Activated naive CD4-positive, alpha-beta T cell treated with anti-CD3 and anti-CD28 coated beads, Interleukin-2, amount 50 U/mL, for 24 hours (primary cell): ENCODE results near the gene CCDC180.

Source experiments
- H3K27ac Mint-ChIP-seq: one replicate; pipeline ENCODE4 v1.8.0; 2021; ENCODE audit warnings: mild to moderate bottlenecking, mixed read lengths
- H3K27me3 Mint-ChIP-seq: one replicate; pipeline ENCODE4 v1.8.0; 2021; ENCODE audit warnings: mixed read lengths
- H3K36me3 Mint-ChIP-seq: one replicate; pipeline ENCODE4 v1.8.0; 2021; ENCODE audit warnings: mixed read lengths
- H3K4me1 Mint-ChIP-seq: one replicate; pipeline ENCODE4 v1.8.0; 2021; ENCODE audit warnings: mixed read lengths
- H3K4me3 Mint-ChIP-seq: one replicate; pipeline ENCODE4 v1.8.0; 2021; ENCODE audit warnings: mild to moderate bottlenecking, mixed read lengths
- H3K9me3 Mint-ChIP-seq: one replicate; pipeline ENCODE4 v1.8.0; 2021; ENCODE audit warnings: mixed read lengths

CCDC180 gene

GRCh38 chr9:97301974-97302373 lies 5.5 kb upstream of the CCDC180 start:
- peaks cover 26% of the 10 kb centered on the region for H3K9me3 Mint-ChIP-seq

GRCh38 chr9:97304586-97304985 lies 2.9 kb upstream of the CCDC180 start:
- H3K9me3 Mint-ChIP-seq = peaks cover 5% of the 10 kb centered on the region
- no peaks in the 10 kb centered on the region for H3K4me1 Mint-ChIP-seq
- H3K36me3 Mint-ChIP-seq = peaks cover 5% of the 10 kb centered on the region
- H3K27ac Mint-ChIP-seq = no peak overlapping the region
- peaks cover 1% of the 10 kb centered on the region for H3K27me3 Mint-ChIP-seq
- no peak overlapping the region for H3K4me3 Mint-ChIP-seq

More at GRCh38 chr9:97301974-97302373, 5.5 kb upstream of the CCDC180 start:
- H3K27ac Mint-ChIP-seq = no peak overlapping the region
- H3K4me3 Mint-ChIP-seq = no peak overlapping the region
- H3K27me3 Mint-ChIP-seq = peaks cover 1% of the 10 kb centered on the region
- no peaks in the 10 kb centered on the region for H3K4me1 Mint-ChIP-seq
- peaks cover 15% of the 10 kb centered on the region for H3K36me3 Mint-ChIP-seq

- Mint-ChIP-seq H3K4me1 (no peaks in the 10 kb centered on the region), H3K27me3 (peaks cover 1% of the 10 kb centered on the region), H3K27ac (no peak overlapping the region), H3K36me3 (peaks cover 5% of the 10 kb centered on the region), H3K4me3 (no peak overlapping the region), H3K9me3 (peaks cover 4% of the 10 kb centered on the region)
Measured at GRCh38 chr9:97305501-97306298, 1.8 kb upstream of the CCDC180 start.

GRCh38 chr9:97307091-97307490 lies 368 bp upstream of the CCDC180 start:
- no peak overlapping the region for H3K4me3 Mint-ChIP-seq
- peaks cover 1% of the 10 kb centered on the region for H3K27me3 Mint-ChIP-seq
- no peak overlapping the region for H3K27ac Mint-ChIP-seq
- H3K36me3 Mint-ChIP-seq = peaks cover 2% of the 10 kb centered on the region
- no peaks in the 10 kb centered on the region for H3K9me3 Mint-ChIP-seq
- H3K4me1 Mint-ChIP-seq = no peaks in the 10 kb centered on the region

GRCh38 chr9:97309260-97309659 lies 1.8 kb downstream of the CCDC180 start:
- no peak overlapping the region for H3K27ac Mint-ChIP-seq
- H3K4me1 Mint-ChIP-seq = no peaks in the 10 kb centered on the region
- H3K9me3 Mint-ChIP-seq = no peaks in the 10 kb centered on the region
- peaks cover 1% of the 10 kb centered on the region for H3K27me3 Mint-ChIP-seq
- peaks cover 4% of the 10 kb centered on the region for H3K36me3 Mint-ChIP-seq
- no peak overlapping the region for H3K4me3 Mint-ChIP-seq

- no peaks in the 10 kb centered on the region for H3K9me3 Mint-ChIP-seq
Measured at GRCh38 chr9:97310023-97310422, 2.6 kb downstream of the CCDC180 start.

GRCh38 chr9:97310896-97311295 lies 3.4 kb downstream of the CCDC180 start:
- H3K4me1 Mint-ChIP-seq = no peaks in the 10 kb centered on the region
- H3K9me3 Mint-ChIP-seq = no peaks in the 10 kb centered on the region
- peaks cover 11% of the 10 kb centered on the region for H3K36me3 Mint-ChIP-seq
- H3K27ac Mint-ChIP-seq = no peak overlapping the region
- no peak overlapping the region for H3K4me3 Mint-ChIP-seq
- no peaks in the 10 kb centered on the region for H3K27me3 Mint-ChIP-seq

More at GRCh38 chr9:97310023-97310422, 2.6 kb downstream of the CCDC180 start:
- Mint-ChIP-seq H3K27ac (no peak overlapping the region), H3K27me3 (peaks cover 1% of the 10 kb centered on the region), H3K36me3 (peaks cover 5% of the 10 kb centered on the region), H3K4me3 (no peak overlapping the region), H3K4me1 (no peaks in the 10 kb centered on the region)

GRCh38 chr9:97311798-97312500 lies 4.5 kb downstream of the CCDC180 start:
- H3K4me1 Mint-ChIP-seq = no peaks in the 10 kb centered on the region
- H3K4me3 Mint-ChIP-seq = no peak overlapping the region
- H3K9me3 Mint-ChIP-seq = no peaks in the 10 kb centered on the region
- H3K36me3 Mint-ChIP-seq = peaks cover 11% of the 10 kb centered on the region
- H3K27me3 Mint-ChIP-seq = no peaks in the 10 kb centered on the region
- no peak overlapping the region for H3K27ac Mint-ChIP-seq

GRCh38 chr9:97312556-97312955 lies 5.1 kb downstream of the CCDC180 start:
- Mint-ChIP-seq H3K36me3 (peaks cover 15% of the 10 kb centered on the region), H3K4me1 (no peaks in the 10 kb centered on the region), H3K27ac (no peak overlapping the region), H3K27me3 (no peaks in the 10 kb centered on the region), H3K9me3 (no peaks in the 10 kb centered on the region), H3K4me3 (no peak overlapping the region)

- no peak overlapping the region for H3K4me3 Mint-ChIP-seq
- no peaks in the 10 kb centered on the region for H3K9me3 Mint-ChIP-seq
- no peak overlapping the region for H3K27ac Mint-ChIP-seq
- peaks cover 17% of the 10 kb centered on the region for H3K36me3 Mint-ChIP-seq
- H3K4me1 Mint-ChIP-seq = no peaks in the 10 kb centered on the region
- H3K27me3 Mint-ChIP-seq = no peaks in the 10 kb centered on the region
Measured at GRCh38 chr9:97313243-97313642, 5.8 kb downstream of the CCDC180 start.

- Mint-ChIP-seq H3K27ac (no peak overlapping the region), H3K36me3 (peaks cover 17% of the 10 kb centered on the region), H3K4me3 (no peak overlapping the region), H3K4me1 (peaks cover 3% of the 10 kb centered on the region), H3K27me3 (no peaks in the 10 kb centered on the region), H3K9me3 (no peaks in the 10 kb centered on the region)
Measured at GRCh38 chr9:97313746-97314145, 6.3 kb downstream of the CCDC180 start.

GRCh38 chr9:97314503-97314902 lies 7.0 kb downstream of the CCDC180 start:
- Mint-ChIP-seq H3K36me3 (peaks cover 17% of the 10 kb centered on the region), H3K27ac (no peak overlapping the region), H3K27me3 (no peaks in the 10 kb centered on the region), H3K4me1 (peaks cover 8% of the 10 kb centered on the region), H3K4me3 (no peak overlapping the region), H3K9me3 (no peaks in the 10 kb centered on the region)

- Mint-ChIP-seq H3K4me1 (peaks cover 9% of the 10 kb centered on the region), H3K36me3 (peaks cover 17% of the 10 kb centered on the region), H3K27ac (no peak overlapping the region), H3K9me3 (no peaks in the 10 kb centered on the region), H3K27me3 (no peaks in the 10 kb centered on the region), H3K4me3 (no peak overlapping the region)
Measured at GRCh38 chr9:97315550-97315949, 8.1 kb downstream of the CCDC180 start.

GRCh38 chr9:97316904-97317303 lies 9.4 kb downstream of the CCDC180 start:
- peaks cover 21% of the 10 kb centered on the region for H3K36me3 Mint-ChIP-seq
- H3K4me1 Mint-ChIP-seq = peaks cover 9% of the 10 kb centered on the region
- H3K27ac Mint-ChIP-seq = no peak overlapping the region
- H3K27me3 Mint-ChIP-seq = no peaks in the 10 kb centered on the region
- H3K4me3 Mint-ChIP-seq = no peak overlapping the region
- no peaks in the 10 kb centered on the region for H3K9me3 Mint-ChIP-seq

- Mint-ChIP-seq H3K9me3 (no peaks in the 10 kb centered on the region), H3K4me1 (peaks cover 9% of the 10 kb centered on the region), H3K36me3 (peaks cover 22% of the 10 kb centered on the region), H3K27me3 (no peaks in the 10 kb centered on the region), H3K27ac (no peak overlapping the region), H3K4me3 (no peak overlapping the region)
Measured at GRCh38 chr9:97318433-97318832, 11.0 kb downstream of the CCDC180 start.

GRCh38 chr9:97319395-97319794 lies 11.9 kb downstream of the CCDC180 start:
- Mint-ChIP-seq H3K36me3 (peaks cover 20% of the 10 kb centered on the region), H3K4me3 (no peak overlapping the region), H3K4me1 (peaks cover 9% of the 10 kb centered on the region), H3K9me3 (no peaks in the 10 kb centered on the region), H3K27ac (no peak overlapping the region), H3K27me3 (no peaks in the 10 kb centered on the region)
